AG09319 (cell line): ENCODE results near the gene PHKB.

Experiments
- DNase-seq: peaks from one replicate; pipeline ENCODE4 v3.0.0-alpha.2; 2010; ENCODE audit warnings: low read depth; ENCODE audit errors: extremely low read depth
- TF ChIP-seq, protein P1 (sequence below): IDR thresholded peaks from 2 replicates; pipeline ENCODE4 v1.5.1; 2011; ENCODE audit warnings: low read depth, mild to moderate bottlenecking, inconsistent platforms, low read length, moderate library complexity

PHKB gene

DNA sequence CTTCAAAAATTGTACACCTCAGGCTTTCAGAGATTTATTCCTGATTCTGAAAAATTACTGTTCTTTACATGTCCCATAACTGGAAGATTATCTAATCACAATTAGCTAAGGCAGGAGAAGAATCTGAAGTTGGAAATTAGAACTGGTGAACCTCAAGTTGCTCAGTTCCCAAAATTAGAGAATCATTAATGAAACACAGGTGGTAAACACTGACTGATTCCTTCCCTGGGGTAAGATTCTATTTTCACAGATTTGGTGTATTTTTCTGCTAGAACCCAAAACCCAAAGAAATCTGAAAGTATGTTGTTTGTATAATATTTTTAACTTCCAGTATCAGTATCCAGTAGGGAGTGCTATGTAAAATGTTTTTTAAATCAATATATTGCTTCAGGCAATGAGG, 25.7 kb downstream of the PHKB start:
- DNase-seq, result no peak
- TF ChIP-seq, protein P1, sequence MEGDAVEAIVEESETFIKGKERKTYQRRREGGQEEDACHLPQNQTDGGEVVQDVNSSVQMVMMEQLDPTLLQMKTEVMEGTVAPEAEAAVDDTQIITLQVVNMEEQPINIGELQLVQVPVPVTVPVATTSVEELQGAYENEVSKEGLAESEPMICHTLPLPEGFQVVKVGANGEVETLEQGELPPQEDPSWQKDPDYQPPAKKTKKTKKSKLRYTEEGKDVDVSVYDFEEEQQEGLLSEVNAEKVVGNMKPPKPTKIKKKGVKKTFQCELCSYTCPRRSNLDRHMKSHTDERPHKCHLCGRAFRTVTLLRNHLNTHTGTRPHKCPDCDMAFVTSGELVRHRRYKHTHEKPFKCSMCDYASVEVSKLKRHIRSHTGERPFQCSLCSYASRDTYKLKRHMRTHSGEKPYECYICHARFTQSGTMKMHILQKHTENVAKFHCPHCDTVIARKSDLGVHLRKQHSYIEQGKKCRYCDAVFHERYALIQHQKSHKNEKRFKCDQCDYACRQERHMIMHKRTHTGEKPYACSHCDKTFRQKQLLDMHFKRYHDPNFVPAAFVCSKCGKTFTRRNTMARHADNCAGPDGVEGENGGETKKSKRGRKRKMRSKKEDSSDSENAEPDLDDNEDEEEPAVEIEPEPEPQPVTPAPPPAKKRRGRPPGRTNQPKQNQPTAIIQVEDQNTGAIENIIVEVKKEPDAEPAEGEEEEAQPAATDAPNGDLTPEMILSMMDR, result no peak

DNA sequence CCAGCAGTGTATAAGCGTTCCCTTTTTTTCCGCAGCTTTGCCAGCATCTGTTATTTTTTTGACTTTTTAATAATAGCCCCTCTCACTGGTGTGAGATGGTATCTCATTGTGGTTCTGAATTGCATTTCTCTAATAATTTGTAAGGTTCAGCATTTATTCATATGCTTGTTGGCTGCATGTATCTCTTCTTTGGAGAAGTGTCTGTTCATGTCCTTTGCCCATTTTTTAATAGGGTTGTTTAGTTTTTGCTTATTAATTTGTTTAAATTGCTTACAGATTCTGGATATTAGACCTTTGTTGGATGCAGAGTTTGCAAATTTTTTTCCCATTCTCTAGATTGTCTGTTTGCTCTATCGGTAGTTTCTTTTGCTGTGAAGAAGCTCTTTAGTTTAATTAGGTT, 26.9 kb downstream of the PHKB start:
- TF ChIP-seq, protein P1, result no peak
- no peak for DNase-seq

DNA sequence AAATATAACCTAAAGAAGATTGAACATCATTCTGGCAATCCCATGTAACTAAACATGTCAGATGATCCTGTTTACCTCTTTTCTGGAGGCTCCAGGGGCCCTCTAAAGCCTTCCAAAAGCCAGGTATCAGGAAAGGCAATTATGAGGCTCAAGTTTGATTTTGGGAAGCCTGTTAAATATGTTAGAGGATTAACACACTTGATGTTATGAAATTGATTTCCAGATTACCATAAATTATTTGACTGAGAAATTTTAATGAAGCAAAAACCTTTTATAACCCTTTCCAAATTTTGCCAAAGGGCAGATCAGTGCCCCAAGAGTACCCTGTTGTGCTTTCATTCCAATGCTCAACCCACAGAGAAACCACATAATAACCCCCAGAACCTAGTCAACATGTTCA, 29.3 kb downstream of the PHKB start:
- DNase-seq, result no peak
- TF ChIP-seq, protein P1, result no peak

DNA sequence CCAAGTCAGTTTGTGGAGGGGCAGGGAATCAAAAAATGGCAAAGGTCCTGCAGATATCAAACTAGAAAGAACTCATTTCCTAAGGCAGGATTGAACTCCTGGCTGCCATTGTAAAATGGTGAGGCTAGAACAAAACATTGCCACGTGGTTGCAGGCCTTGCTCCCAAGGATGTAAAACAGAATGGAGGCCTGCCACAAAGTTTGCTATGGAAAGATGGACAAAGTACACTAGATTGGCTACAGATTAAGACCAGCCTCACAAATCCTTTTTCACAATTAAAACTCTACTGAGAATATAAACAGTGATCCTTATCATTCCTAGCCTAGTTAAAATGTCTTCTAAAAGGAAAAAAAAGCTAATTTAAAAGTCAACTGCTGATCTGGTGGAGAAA, 30.9 kb downstream of the PHKB start:
- no peak for DNase-seq
- TF ChIP-seq, protein P1, result no peak

DNA sequence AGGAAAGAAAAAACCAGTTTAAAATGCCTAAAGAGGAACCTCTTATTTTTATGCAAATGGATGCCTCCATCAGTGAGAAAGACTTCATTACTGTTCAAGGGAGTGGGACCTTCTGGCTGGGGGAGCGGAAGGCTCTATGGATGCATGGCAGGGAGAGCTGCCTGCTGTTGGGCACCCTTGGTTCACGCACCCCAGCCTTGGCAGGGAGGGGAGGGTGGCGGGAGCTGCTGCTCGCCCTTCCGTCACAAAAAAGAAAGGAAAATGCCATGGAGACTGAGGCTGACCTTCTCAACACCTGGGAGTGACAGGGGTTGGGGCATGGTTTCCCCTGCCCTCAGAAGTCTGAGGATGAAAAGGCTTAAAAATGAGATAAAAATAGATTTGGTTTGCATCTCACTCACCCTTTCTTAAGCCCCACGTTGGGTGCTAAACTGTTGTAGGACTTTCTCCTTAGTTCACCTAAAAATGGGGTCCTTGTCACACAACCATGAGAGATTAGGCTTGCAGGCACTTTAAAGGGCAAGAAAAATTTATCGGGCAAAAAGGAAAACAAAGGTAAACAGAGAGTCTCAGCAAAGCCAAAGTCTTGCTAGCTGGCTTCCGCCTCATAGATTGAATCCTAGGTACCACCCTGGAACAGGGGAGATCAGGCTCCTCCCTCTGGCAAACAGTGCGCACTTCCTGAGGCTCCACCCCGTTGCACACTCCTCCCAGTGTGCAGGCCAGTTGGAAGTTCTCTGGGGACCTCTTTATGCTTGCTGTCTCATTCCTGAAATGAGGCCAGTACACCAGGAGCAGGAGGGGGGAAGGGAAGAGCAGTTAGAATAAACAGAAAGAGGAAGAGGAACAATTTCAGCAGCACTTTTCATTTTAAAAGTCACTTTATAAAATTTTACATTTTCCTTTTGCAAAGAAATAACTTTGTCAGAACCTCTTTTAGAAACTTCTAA, 31.6 kb downstream of the PHKB start:
- TF ChIP-seq, protein P1, result no peak
- no peak for DNase-seq

DNA sequence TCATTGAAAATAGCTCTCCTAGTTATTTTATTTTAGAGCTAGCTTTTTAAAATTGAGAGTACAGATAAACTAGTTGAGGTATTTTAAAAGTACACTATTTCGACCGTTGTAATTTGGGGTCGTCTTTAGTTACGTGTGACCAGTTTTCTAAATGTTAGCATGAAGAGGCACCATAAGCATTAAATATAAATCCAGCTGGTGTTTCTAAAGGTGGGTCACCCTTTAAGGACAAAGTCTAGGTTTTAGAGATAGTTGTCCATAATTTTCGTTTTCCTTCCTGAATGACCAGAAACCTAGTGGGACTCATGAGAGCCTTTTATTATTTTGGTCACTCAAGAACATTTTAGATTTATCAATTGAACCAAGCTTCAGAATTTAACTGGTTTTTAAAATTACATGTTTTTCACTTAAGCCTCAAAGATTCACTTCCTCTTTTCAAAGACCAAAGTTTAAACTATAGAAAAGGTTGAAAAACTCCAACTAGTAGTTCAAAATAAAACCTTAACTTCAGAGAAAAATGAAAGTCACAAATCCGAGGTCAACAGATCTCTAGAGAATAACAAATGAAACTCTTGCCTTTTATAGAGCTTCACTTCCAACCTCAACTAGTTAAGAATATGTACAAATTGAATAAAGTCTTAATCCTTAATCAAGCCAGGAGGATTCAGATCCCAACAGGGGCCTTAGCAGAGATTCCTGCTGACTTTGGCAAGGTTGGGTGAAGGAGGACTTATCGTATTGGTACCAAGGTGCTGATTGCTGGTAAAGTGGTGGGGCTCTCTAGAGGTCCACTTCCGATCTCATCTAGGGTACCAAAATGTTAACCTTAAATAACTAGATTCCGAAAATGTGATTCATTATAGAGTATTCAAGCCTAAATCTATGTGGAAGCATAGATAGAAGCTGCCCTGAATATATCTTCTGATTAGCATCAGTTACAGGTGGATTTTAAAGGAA, 32.5 kb downstream of the PHKB start:
- no peak for DNase-seq
- TF ChIP-seq, protein P1, result no peak
